GM19238 (cell line): Measurements from ENCODE around the gene FTCD.
"Not testable (repeated sequence)": the region's sequence is repeated elsewhere in the genome, so short reads cannot be mapped to it uniquely, and the experiment has no call there.

Experiments used
- DNase-seq: peaks from one replicate; pipeline ENCODE4 v3.0.0; 2011; ENCODE audit warnings: low spot score; ENCODE audit not compliant: insufficient read length

The FTCD gene

GRCh38 chr21:46154155-46154954 lies 1.0 kb downstream of the FTCD start:
- DNase-seq: no peak

- DNase-seq: no peak
Observed at GRCh38 chr21:46153247-46154154, 1.9 kb downstream of the FTCD start.

GRCh38 chr21:46152927-46153246 lies 2.5 kb downstream of the FTCD start:
- no peak for DNase-seq

GRCh38 chr21:46151989-46152926 lies 3.1 kb downstream of the FTCD start:
- DNase-seq: no peak

GRCh38 chr21:46151261-46151988 lies 4.0 kb downstream of the FTCD start:
- DNase-seq: no peak

- no peak for DNase-seq
Observed at GRCh38 chr21:46150491-46151121, 4.8 kb downstream of the FTCD start.

GRCh38 chr21:46150073-46150472 lies 5.3 kb downstream of the FTCD start:
- DNase-seq: no peak

GRCh38 chr21:46149205-46149901 lies 6.0 kb downstream of the FTCD start:
- no peak for DNase-seq

GRCh38 chr21:46148106-46148505 lies 7.3 kb downstream of the FTCD start:
- no peak for DNase-seq

GRCh38 chr21:46147429-46147828 lies 8.0 kb downstream of the FTCD start:
- not testable (repeated sequence) for DNase-seq

GRCh38 chr21:46146856-46147255 lies 8.5 kb downstream of the FTCD start:
- no peak for DNase-seq

- no peak for DNase-seq
Observed at GRCh38 chr21:46145840-46146691, 9.3 kb downstream of the FTCD start.

- DNase-seq: no peak
Observed at GRCh38 chr21:46145159-46145839, 10.1 kb downstream of the FTCD start.

GRCh38 chr21:46144464-46145070 lies 10.8 kb downstream of the FTCD start:
- DNase-seq: no peak

GRCh38 chr21:46142582-46143473 lies 12.6 kb downstream of the FTCD start:
- no peak for DNase-seq

- DNase-seq: no peak
Observed at GRCh38 chr21:46141767-46142581, 13.4 kb downstream of the FTCD start.
